SK-N-MC (cell line): ENCODE results near the gene SEPHS2.

ENCODE experiments used
- EZH2 ChIP-seq: fragments of 200-600 bp; sonication (generic); IDR thresholded peaks from one replicate; pipeline ENCODE4 v1.6.1; 2017; ENCODE audit warnings: antibody characterized with exemption
- POLR2AphosphoS5 ChIP-seq: IDR thresholded peaks from 2 replicates; pipeline ENCODE4 v1.6.1; 2012; ENCODE audit warnings: mild to moderate bottlenecking, low read depth, low read length, borderline replicate concordance

GRCh38 chr16:30428055-30428454 is 17.6 kb downstream of the SEPHS2 start:
- TF ChIP-seq EZH2 (no peak), POLR2AphosphoS5 (no peak)
